Muscle layer of colon (tissue), 2 donors: ENCODE measurements around the gene PXDN.

Experiments used
- H3K27ac ChIP-seq: one replicate; pipeline ENCODE4 v1.7.0; 2013; ENCODE audit warnings: low read depth, mild to moderate bottlenecking, low read length, moderate library complexity
- H3K27me3 ChIP-seq, 2 donors: one replicate each; pipeline ENCODE4 v1.7.0; 2013; ENCODE audit warnings: low read length in 2 of 2, mild to moderate bottlenecking in 2 of 2; ENCODE audit not compliant: insufficient read depth in 2 of 2, control insufficient read depth in 1 of 2
- H3K36me3 ChIP-seq: one replicate; pipeline ENCODE4 v1.7.0; 2013; ENCODE audit warnings: mild to moderate bottlenecking, low read length; ENCODE audit not compliant: insufficient read depth
- H3K4me1 ChIP-seq: one replicate; pipeline ENCODE4 v1.7.0; 2013; ENCODE audit warnings: mild to moderate bottlenecking, low read length; ENCODE audit not compliant: insufficient read depth
- H3K4me3 ChIP-seq, 2 donors: one replicate each; pipeline ENCODE4 v1.7.0; 2013; ENCODE audit warnings: low read length in 2 of 2, low read depth in 1 of 2, mild to moderate bottlenecking in 1 of 2, moderate library complexity in 1 of 2
- H3K9ac ChIP-seq: one replicate; pipeline ENCODE4 v1.7.0; 2013; ENCODE audit warnings: low read length
- H3K9me3 ChIP-seq: one replicate; pipeline ENCODE4 v1.7.0; 2013; ENCODE audit warnings: mild to moderate bottlenecking, low read length
- donor health status: abdominal sarcoma.
- donor health status: Adenocarcinoma of cecum.

The PXDN gene

GRCh38 chr2:1672738-1673137 is 71.6 kb downstream of the PXDN start:
- Histone ChIP-seq H3K27me3 (no peaks in the 10 kb centered on the region), H3K9ac (no peak overlapping the region), H3K4me3 (no peak overlapping the region), H3K4me1 (peaks cover 26% of the 10 kb centered on the region), H3K9me3 (no peaks in the 10 kb centered on the region), H3K36me3 (peaks cover 55% of the 10 kb centered on the region), H3K27ac (no peak overlapping the region)

GRCh38 chr2:1671916-1672315 is 72.4 kb downstream of the PXDN start:
- Histone ChIP-seq H3K27ac (no peak overlapping the region), H3K4me1 (peaks cover 21% of the 10 kb centered on the region), H3K4me3 (no peak overlapping the region), H3K36me3 (peaks cover 48% of the 10 kb centered on the region), H3K9ac (no peak overlapping the region), H3K9me3 (no peaks in the 10 kb centered on the region), H3K27me3 (no peaks in the 10 kb centered on the region)

GRCh38 chr2:1670636-1671035 is 73.7 kb downstream of the PXDN start:
- peak overlapping the region; percentile 19 for H3K9ac ChIP-seq
- peaks cover 46% of the 10 kb centered on the region for H3K36me3 ChIP-seq
- no peaks in the 10 kb centered on the region for H3K9me3 ChIP-seq
- no peak overlapping the region for H3K4me3 ChIP-seq
- H3K27me3 ChIP-seq: no peaks in the 10 kb centered on the region
- H3K27ac ChIP-seq: no peak overlapping the region
- peaks cover 9% of the 10 kb centered on the region for H3K4me1 ChIP-seq

- no peak overlapping the region for H3K9ac ChIP-seq
- H3K9me3 ChIP-seq: no peaks in the 10 kb centered on the region
- no peaks in the 10 kb centered on the region for H3K4me1 ChIP-seq
- H3K27me3 ChIP-seq: no peaks in the 10 kb centered on the region
- H3K36me3 ChIP-seq: peaks cover 50% of the 10 kb centered on the region
- no peak overlapping the region for H3K4me3 ChIP-seq
- no peak overlapping the region for H3K27ac ChIP-seq
These were observed 78.4 kb downstream of the PXDN start for GRCh38 chr2:1665761-1666505.

GRCh38 chr2:1664698-1665097 is 79.6 kb downstream of the PXDN start:
- no peak overlapping the region for H3K4me3 ChIP-seq
- H3K4me1 ChIP-seq: no peaks in the 10 kb centered on the region
- H3K27ac ChIP-seq: no peak overlapping the region
- H3K36me3 ChIP-seq: peaks cover 58% of the 10 kb centered on the region
- no peak overlapping the region for H3K9ac ChIP-seq
- no peaks in the 10 kb centered on the region for H3K27me3 ChIP-seq
- no peaks in the 10 kb centered on the region for H3K9me3 ChIP-seq

- Histone ChIP-seq H3K9ac (no peak overlapping the region), H3K27me3 (no peaks in the 10 kb centered on the region), H3K4me3 (no peak overlapping the region), H3K4me1 (no peaks in the 10 kb centered on the region), H3K27ac (no peak overlapping the region), H3K36me3 (peaks cover 59% of the 10 kb centered on the region), H3K9me3 (no peaks in the 10 kb centered on the region)
These were observed 80.2 kb downstream of the PXDN start for GRCh38 chr2:1664076-1664605.

GRCh38 chr2:1663621-1664020 is 80.7 kb downstream of the PXDN start:
- Histone ChIP-seq H3K4me1 (no peaks in the 10 kb centered on the region), H3K27ac (no peak overlapping the region), H3K4me3 (no peak overlapping the region), H3K9ac (no peak overlapping the region), H3K9me3 (no peaks in the 10 kb centered on the region), H3K27me3 (no peaks in the 10 kb centered on the region), H3K36me3 (peaks cover 64% of the 10 kb centered on the region)

GRCh38 chr2:1662606-1663180 is 81.6 kb downstream of the PXDN start:
- Histone ChIP-seq H3K27ac (no peak overlapping the region), H3K9ac (no peak overlapping the region), H3K36me3 (peaks cover 64% of the 10 kb centered on the region), H3K9me3 (no peaks in the 10 kb centered on the region), H3K4me1 (no peaks in the 10 kb centered on the region), H3K4me3 (no peak overlapping the region), H3K27me3 (no peaks in the 10 kb centered on the region)

GRCh38 chr2:1661891-1662605 is 82.3 kb downstream of the PXDN start:
- H3K4me1 ChIP-seq: no peaks in the 10 kb centered on the region
- peaks cover 64% of the 10 kb centered on the region for H3K36me3 ChIP-seq
- no peaks in the 10 kb centered on the region for H3K9me3 ChIP-seq
- no peak overlapping the region for H3K27ac ChIP-seq
- H3K4me3 ChIP-seq: no peak overlapping the region
- no peak overlapping the region for H3K9ac ChIP-seq
- no peaks in the 10 kb centered on the region for H3K27me3 ChIP-seq

GRCh38 chr2:1660656-1661640 is 83.4 kb downstream of the PXDN start:
- no peaks in the 10 kb centered on the region for H3K27me3 ChIP-seq
- no peak overlapping the region for H3K4me3 ChIP-seq
- H3K9me3 ChIP-seq: no peaks in the 10 kb centered on the region
- H3K9ac ChIP-seq: no peak overlapping the region
- no peak overlapping the region for H3K27ac ChIP-seq
- no peaks in the 10 kb centered on the region for H3K4me1 ChIP-seq
- peaks cover 59% of the 10 kb centered on the region for H3K36me3 ChIP-seq
